Measurements from ENCODE around the gene ARRB2. TPM values are rescaled to one million over a fixed set of nuclear protein-coding genes. Genes with fewer than 3 reads are reported as not detected.
A peak's percentile ranks its signal among the peaks of the same experiment; 100 is the strongest.

Gene ARRB2
- total RNA-seq, 1 donor from 2014 or later: 28.1 TPM

GRCh38 chr17:4734857-4735475 lies 24.5 kb downstream of the ARRB2 start:
- Histone ChIP-seq H3K27ac (replicated peaks) (no peak overlapping the region), H3K4me3 (no peak overlapping the region), H3K4me1 (peaks cover 30% of the 10 kb centered on the region), H3K9me3 (replicated peaks) (no peaks in the 10 kb centered on the region), H3K36me3 (no peaks in the 10 kb centered on the region), H3K27me3 (ENCODE audit: low read depth) (peaks cover 11% of the 10 kb centered on the region)
- DNase-seq: no peak
- TF ChIP-seq CTCF (IDR thresholded peaks at IDR 0.05; ENCODE audit: borderline replicate concordance): no peak
- intact Hi-C loops (cut with micrococcal nuclease): no loop called here

GRCh38 chr17:4735876-4736651 lies 25.6 kb downstream of the ARRB2 start:
- no peak overlapping the region for H3K27ac ChIP-seq (replicated peaks)

GRCh38 chr17:4738136-4739121 lies 28.0 kb downstream of the ARRB2 start:
- Histone ChIP-seq H3K4me3 (peak overlapping the region; percentile 83), H3K27me3 (ENCODE audit: low read depth) (peaks cover 26% of the 10 kb centered on the region), H3K36me3 (no peaks in the 10 kb centered on the region), H3K27ac (replicated peaks) (peak overlapping the region; percentile 36), H3K4me1 (peaks cover 18% of the 10 kb centered on the region), H3K9me3 (replicated peaks) (no peaks in the 10 kb centered on the region)
- DNase-seq: no peak
- TF ChIP-seq CTCF (IDR thresholded peaks at IDR 0.05; ENCODE audit: borderline replicate concordance): no peak
- intact Hi-C loops (cut with micrococcal nuclease): no loop called here

More at GRCh38 chr17:4735876-4736651, 25.6 kb downstream of the ARRB2 start:
- Histone ChIP-seq H3K4me3 (no peak overlapping the region), H3K27me3 (ENCODE audit: low read depth) (peaks cover 22% of the 10 kb centered on the region), H3K9me3 (replicated peaks) (no peaks in the 10 kb centered on the region), H3K36me3 (no peaks in the 10 kb centered on the region), H3K4me1 (peaks cover 26% of the 10 kb centered on the region)
- intact Hi-C loops (cut with micrococcal nuclease): no loop called here
- no peak for TF ChIP-seq CTCF (IDR thresholded peaks at IDR 0.05; ENCODE audit: borderline replicate concordance)
- DNase-seq: no peak

GRCh38 chr17:4739122-4740024 lies 28.9 kb downstream of the ARRB2 start, which contains the start of the genes CXCL16 and ZMYND15:
TSS of gene CXCL16 (minus strand) at chr17:4739928. CDS start at chr17:4739339, 589 bp downstream.
TSS of gene ZMYND15 (plus strand) at chr17:4739833. CDS start at chr17:4740549, 716 bp downstream.
- peaks cover 35% of the 10 kb centered on the region for H3K27me3 ChIP-seq (ENCODE audit: low read depth)
- DNase-seq: peak; percentile 52
- intact Hi-C loops (cut with micrococcal nuclease): no loop called here

More at GRCh38 chr17:4739122-4740024, 28.9 kb downstream of the ARRB2 start, which contains the start of the genes CXCL16 and ZMYND15:
- Histone ChIP-seq H3K36me3 (no peaks in the 10 kb centered on the region), H3K4me1 (peaks cover 18% of the 10 kb centered on the region), H3K9me3 (replicated peaks) (no peaks in the 10 kb centered on the region), H3K27ac (replicated peaks) (peak within 1 kb of the TSS; percentile 36), H3K4me3 (peak within 1 kb of the TSS; percentile 83)
- no peak for TF ChIP-seq CTCF (IDR thresholded peaks at IDR 0.05; ENCODE audit: borderline replicate concordance)
